COLO668 (cell line): Measurements from ENCODE around the gene CSTF1.

Experiments used
- DNase-seq: peaks from one replicate; lab custom pipeline; 2025; ENCODE audit not compliant: unreplicated experiment; lab: John Stamatoyannopoulos, UW

CSTF1 gene

GRCh38 chr20:56426926-56427325 lies 34.5 kb downstream of the CSTF1 start:
- no peak for DNase-seq

GRCh38 chr20:56427797-56428196 lies 35.4 kb downstream of the CSTF1 start:
- no peak for DNase-seq

- DNase-seq: no peak
Measured at GRCh38 chr20:56428410-56428809, 36.0 kb downstream of the CSTF1 start.

GRCh38 chr20:56428881-56429280 lies 36.4 kb downstream of the CSTF1 start:
- no peak for DNase-seq

- no peak for DNase-seq
Measured at GRCh38 chr20:56429502-56429901, 37.1 kb downstream of the CSTF1 start.

- no peak for DNase-seq
Measured at GRCh38 chr20:56429941-56430340, 37.5 kb downstream of the CSTF1 start.

GRCh38 chr20:56430461-56430860 lies 38.0 kb downstream of the CSTF1 start:
- no peak for DNase-seq

GRCh38 chr20:56430957-56431356 lies 38.5 kb downstream of the CSTF1 start:
- no peak for DNase-seq

- no peak for DNase-seq
Measured at GRCh38 chr20:56431471-56431870, 39.0 kb downstream of the CSTF1 start.

- no peak for DNase-seq
Measured at GRCh38 chr20:56433221-56433879, 40.9 kb downstream of the CSTF1 start.

- no peak for DNase-seq
Measured at GRCh38 chr20:56433880-56434255, 41.4 kb downstream of the CSTF1 start.

- no peak for DNase-seq
Measured at GRCh38 chr20:56437196-56437960, 44.9 kb downstream of the CSTF1 start.

GRCh38 chr20:56438284-56438683 lies 45.8 kb downstream of the CSTF1 start:
- no peak for DNase-seq

GRCh38 chr20:56439771-56440291 lies 47.4 kb downstream of the CSTF1 start:
- DNase-seq: no peak

GRCh38 chr20:56440346-56441007 lies 48.0 kb downstream of the CSTF1 start:
- no peak for DNase-seq

GRCh38 chr20:56442389-56443365 lies 50.2 kb downstream of the CSTF1 start:
- DNase-seq: no peak

- no peak for DNase-seq
Measured at GRCh38 chr20:56443654-56444540, 51.5 kb downstream of the CSTF1 start.

GRCh38 chr20:56445130-56445529 lies 52.7 kb downstream of the CSTF1 start:
- no peak for DNase-seq

GRCh38 chr20:56445540-56445939 lies 53.1 kb downstream of the CSTF1 start:
- no peak for DNase-seq

- DNase-seq: no peak
Measured at GRCh38 chr20:56447227-56447626, 54.8 kb downstream of the CSTF1 start.
